ENCODE data around the gene FRYL. TPM values are rescaled to one million over a fixed set of nuclear protein-coding genes. Genes with fewer than 3 reads are reported as not detected.

The FRYL gene
- total RNA-seq, 1 donor from 2014 or later, result 65.5 TPM

DNA sequence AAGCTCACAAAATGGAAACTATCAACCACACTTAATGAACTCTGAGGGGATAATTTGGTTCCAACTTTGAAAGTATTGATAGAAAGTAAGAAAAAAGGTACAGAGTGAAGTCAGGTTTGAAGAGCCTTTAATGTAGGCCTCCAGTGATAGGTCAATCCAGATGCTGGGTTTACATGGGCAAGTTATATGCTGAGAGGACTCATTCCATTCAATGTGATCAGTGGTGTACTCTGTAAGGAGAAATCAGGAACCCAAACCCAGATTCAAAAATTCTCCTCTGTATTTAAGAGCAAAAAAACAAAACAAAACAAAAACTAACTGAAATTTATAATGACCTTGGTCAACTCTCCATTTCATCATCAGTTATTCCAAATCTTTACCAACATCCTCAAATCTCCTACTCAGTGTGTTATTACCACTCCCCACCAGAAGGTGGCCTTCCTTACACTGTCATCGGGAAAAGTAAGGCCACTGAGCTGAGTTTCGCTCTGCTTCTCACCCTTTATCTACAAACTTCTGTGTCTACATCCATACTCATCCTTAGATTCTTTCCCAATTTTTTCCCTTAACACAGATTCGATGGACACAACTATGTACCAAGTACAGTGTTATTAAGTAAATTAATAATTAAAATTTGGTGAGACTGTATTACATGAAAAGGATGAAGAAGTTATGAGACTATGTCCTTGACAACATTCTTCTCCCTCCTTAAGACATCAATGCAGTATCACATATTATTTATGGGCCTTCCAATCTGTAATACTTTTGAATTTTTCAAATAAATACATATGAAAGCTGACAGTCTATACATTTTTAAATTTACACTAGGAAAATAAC, 201.7 kb downstream of the FRYL start:
- peak overlapping the region; percentile 38 for H3K27ac Mint-ChIP-seq
- no peaks in the 10 kb centered on the region for H3K4me1 Mint-ChIP-seq (ENCODE audit: low read depth)
- TF ChIP-seq, protein P1, sequence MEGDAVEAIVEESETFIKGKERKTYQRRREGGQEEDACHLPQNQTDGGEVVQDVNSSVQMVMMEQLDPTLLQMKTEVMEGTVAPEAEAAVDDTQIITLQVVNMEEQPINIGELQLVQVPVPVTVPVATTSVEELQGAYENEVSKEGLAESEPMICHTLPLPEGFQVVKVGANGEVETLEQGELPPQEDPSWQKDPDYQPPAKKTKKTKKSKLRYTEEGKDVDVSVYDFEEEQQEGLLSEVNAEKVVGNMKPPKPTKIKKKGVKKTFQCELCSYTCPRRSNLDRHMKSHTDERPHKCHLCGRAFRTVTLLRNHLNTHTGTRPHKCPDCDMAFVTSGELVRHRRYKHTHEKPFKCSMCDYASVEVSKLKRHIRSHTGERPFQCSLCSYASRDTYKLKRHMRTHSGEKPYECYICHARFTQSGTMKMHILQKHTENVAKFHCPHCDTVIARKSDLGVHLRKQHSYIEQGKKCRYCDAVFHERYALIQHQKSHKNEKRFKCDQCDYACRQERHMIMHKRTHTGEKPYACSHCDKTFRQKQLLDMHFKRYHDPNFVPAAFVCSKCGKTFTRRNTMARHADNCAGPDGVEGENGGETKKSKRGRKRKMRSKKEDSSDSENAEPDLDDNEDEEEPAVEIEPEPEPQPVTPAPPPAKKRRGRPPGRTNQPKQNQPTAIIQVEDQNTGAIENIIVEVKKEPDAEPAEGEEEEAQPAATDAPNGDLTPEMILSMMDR (IDR thresholded peaks at IDR 0.05; ENCODE audit: unreplicated experiment), result peak; percentile 88
- peak; percentile 37 for DNase-seq (ENCODE audit: low spot score, unreplicated experiment)
- no peaks in the 10 kb centered on the region for H3K27me3 Mint-ChIP-seq
- H3K4me3 Mint-ChIP-seq (ENCODE audit: low read depth), result no peak overlapping the region
- no peaks in the 10 kb centered on the region for H3K9me3 Mint-ChIP-seq (ENCODE audit: low read depth)
- peaks cover 18% of the 10 kb centered on the region for H3K36me3 Mint-ChIP-seq (ENCODE audit: insufficient read depth)

DNA sequence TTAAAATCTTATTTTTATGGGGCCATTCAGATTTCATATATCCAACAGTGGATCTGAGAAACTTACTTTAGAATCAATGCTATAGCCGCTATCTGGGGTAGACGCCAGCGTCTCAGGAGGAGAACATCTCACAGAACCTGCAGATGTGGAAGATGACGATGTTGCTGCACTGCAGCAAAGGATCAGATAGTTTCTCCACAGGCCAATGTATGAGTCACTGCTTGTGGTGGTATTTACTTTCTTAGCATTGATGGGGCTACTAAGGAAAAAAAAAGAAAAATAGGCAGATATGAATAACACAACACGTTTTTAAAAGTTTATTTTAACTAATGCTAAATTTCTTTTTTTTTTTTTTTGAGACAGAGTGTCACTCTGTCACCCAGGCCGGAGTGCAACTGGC, 204.1 kb downstream of the FRYL start:
- Mint-ChIP-seq H3K4me3 (ENCODE audit: low read depth) (no peak overlapping the region), H3K27ac (no peak overlapping the region), H3K4me1 (ENCODE audit: low read depth) (peaks cover 7% of the 10 kb centered on the region), H3K36me3 (ENCODE audit: insufficient read depth) (peaks cover 11% of the 10 kb centered on the region), H3K27me3 (no peaks in the 10 kb centered on the region), H3K9me3 (ENCODE audit: low read depth) (no peaks in the 10 kb centered on the region)
- TF ChIP-seq, protein P1 (IDR thresholded peaks at IDR 0.05; ENCODE audit: unreplicated experiment), result no peak
- DNase-seq (ENCODE audit: low spot score, unreplicated experiment), result no peak

DNA sequence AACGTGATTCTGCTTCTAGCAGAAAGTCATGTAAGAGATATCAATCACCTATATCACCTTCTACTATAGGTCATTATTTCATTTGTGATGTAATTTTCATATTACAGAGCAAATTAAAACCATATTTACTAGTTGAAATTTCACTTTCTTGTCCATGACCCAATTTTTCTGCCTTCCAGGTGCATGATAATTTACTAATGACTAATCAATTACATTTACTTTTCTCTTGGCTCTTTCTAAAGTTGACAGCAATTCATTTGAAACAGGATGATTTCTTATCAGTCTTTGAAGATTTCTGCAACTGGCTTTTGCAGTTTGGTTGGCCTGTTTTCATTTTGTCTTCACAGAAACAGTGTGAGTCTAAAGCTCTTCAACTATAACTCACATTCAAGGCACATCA, 208.6 kb downstream of the FRYL start:
- no peaks in the 10 kb centered on the region for H3K27me3 Mint-ChIP-seq
- H3K27ac Mint-ChIP-seq, result no peak overlapping the region
- TF ChIP-seq, protein P1 (IDR thresholded peaks at IDR 0.05; ENCODE audit: unreplicated experiment), result no peak
- H3K4me1 Mint-ChIP-seq (ENCODE audit: low read depth), result peaks cover 7% of the 10 kb centered on the region
- peaks cover 7% of the 10 kb centered on the region for H3K36me3 Mint-ChIP-seq (ENCODE audit: insufficient read depth)
- no peaks in the 10 kb centered on the region for H3K9me3 Mint-ChIP-seq (ENCODE audit: low read depth)
- no peak overlapping the region for H3K4me3 Mint-ChIP-seq (ENCODE audit: low read depth)
- no peak for DNase-seq (ENCODE audit: low spot score, unreplicated experiment)

DNA sequence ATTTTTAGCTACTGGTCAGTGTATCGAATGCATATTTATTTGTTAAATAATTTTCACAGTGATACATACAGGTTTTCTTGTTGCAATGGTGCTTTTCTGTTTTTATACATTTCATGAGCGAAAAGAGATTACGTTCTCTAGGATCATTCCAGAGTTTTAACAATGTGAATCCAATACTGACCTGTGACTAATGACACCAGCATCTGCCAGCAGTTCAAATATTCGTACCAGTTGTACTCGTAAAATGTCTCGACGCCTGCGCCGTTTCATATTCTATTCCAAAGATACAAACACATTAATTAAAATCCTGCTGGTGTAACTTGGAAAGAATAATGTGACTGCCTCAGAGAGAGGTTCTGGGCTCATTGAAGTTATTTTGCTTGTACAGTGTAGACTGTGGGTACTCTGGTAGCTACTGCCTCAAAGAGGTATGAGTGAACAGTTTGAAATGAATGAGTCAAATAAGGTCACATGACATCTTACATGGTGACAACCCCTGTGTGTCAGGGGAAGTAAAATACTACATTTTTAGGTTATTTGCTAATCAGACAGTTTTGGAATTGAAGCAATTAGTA, 209.3 kb downstream of the FRYL start:
- peaks cover 7% of the 10 kb centered on the region for H3K4me1 Mint-ChIP-seq (ENCODE audit: low read depth)
- H3K27ac Mint-ChIP-seq, result no peak overlapping the region
- no peaks in the 10 kb centered on the region for H3K9me3 Mint-ChIP-seq (ENCODE audit: low read depth)
- H3K36me3 Mint-ChIP-seq (ENCODE audit: insufficient read depth), result peaks cover 9% of the 10 kb centered on the region
- TF ChIP-seq, protein P1 (IDR thresholded peaks at IDR 0.05; ENCODE audit: unreplicated experiment), result no peak
- H3K27me3 Mint-ChIP-seq, result no peaks in the 10 kb centered on the region
- no peak for DNase-seq (ENCODE audit: low spot score, unreplicated experiment)
- H3K4me3 Mint-ChIP-seq (ENCODE audit: low read depth), result no peak overlapping the region

DNA sequence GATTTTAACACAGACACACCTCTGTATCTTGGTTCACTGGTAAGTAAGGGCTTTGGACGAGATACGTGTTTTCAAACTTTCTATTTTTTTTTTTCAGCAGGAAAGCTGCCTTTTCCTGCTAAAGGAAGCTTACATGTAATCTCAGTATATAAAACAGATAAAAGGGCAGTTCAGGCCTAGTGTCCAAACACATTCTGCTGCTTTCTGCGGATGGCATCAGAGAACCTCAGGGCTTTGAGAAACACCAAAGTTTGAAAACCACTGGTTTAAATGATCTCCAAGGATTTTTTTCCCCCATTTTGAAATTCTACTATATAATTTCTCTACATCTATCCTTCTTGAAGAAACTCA, 214.1 kb downstream of the FRYL start:
- DNase-seq (ENCODE audit: low spot score, unreplicated experiment), result no peak
- Mint-ChIP-seq H3K27ac (peak overlapping the region; percentile 37), H3K4me3 (ENCODE audit: low read depth) (no peak overlapping the region), H3K27me3 (no peaks in the 10 kb centered on the region), H3K4me1 (ENCODE audit: low read depth) (no peaks in the 10 kb centered on the region), H3K36me3 (ENCODE audit: insufficient read depth) (peaks cover 14% of the 10 kb centered on the region), H3K9me3 (ENCODE audit: low read depth) (no peaks in the 10 kb centered on the region)
- TF ChIP-seq, protein P1 (IDR thresholded peaks at IDR 0.05; ENCODE audit: unreplicated experiment), result no peak
